A673 (cell line): ENCODE data around the gene SLC43A3. TPM values are rescaled to one million over a fixed set of nuclear protein-coding genes. Genes with fewer than 3 reads are reported as not detected.

Experiments used
- BruUV-seq: library from RNA; stranded (reverse); fragments of 400-500 nt; replicated peaks from 2 replicates; lab custom pipeline; 2021; lab: Mats Ljungman, UMichigan
- CTCF ChIA-PET: fragments of 300-600 bp; sonication (Branson Sonifier 250); formaldehyde crosslinking; loops from one replicate; lab custom pipeline; 2022; ENCODE audit warnings: antibody characterized with exemption; lab: Charles Lee
- POLR2A ChIA-PET: fragments of 300-600 bp; sonication (Branson Sonifier 250); formaldehyde crosslinking; loops from one replicate; lab custom pipeline; 2022; ENCODE audit warnings: antibody characterized with exemption; ENCODE audit not compliant: low non-redundant PET; lab: Charles Lee
- DNase-seq: peaks from one replicate; pipeline ENCODE4 v3.0.0-alpha.2; 2015; ENCODE audit warnings: low spot score
- H3K27ac ChIP-seq: fragments of 200-600 bp; sonication (generic); 2 replicates; pipeline ENCODE4 v1.5.1; 2016; ENCODE audit warnings: mixed run types, low read depth, mild to moderate bottlenecking, mixed read lengths, antibody characterized with exemption, low read length; ENCODE audit not compliant: poor library complexity, severe bottlenecking
- H3K27me3 ChIP-seq: fragments of 200-600 bp; sonication (generic); replicated peaks from 2 replicates; pipeline ENCODE4 v1.6.1; 2017; ENCODE audit warnings: mixed run types, low read depth, mild to moderate bottlenecking, mixed read lengths, antibody characterized with exemption, low read length; ENCODE audit not compliant: insufficient read depth, poor library complexity
- H3K36me3 ChIP-seq: fragments of 200-600 bp; sonication (generic); 2 replicates; pipeline ENCODE4 v1.6.1; 2016; ENCODE audit warnings: mixed run types, mild to moderate bottlenecking, mixed read lengths, antibody characterized with exemption, low read length; ENCODE audit not compliant: insufficient read depth, poor library complexity, severe bottlenecking
- H3K4me1 ChIP-seq: fragments of 200-600 bp; sonication (generic); 2 replicates; pipeline ENCODE4 v1.6.1; 2017; ENCODE audit warnings: mixed run types, mild to moderate bottlenecking, mixed read lengths, antibody characterized with exemption, low read length; ENCODE audit not compliant: insufficient read depth, poor library complexity, severe bottlenecking
- H3K4me3 ChIP-seq: fragments of 200-600 bp; sonication (generic); 2 replicates; pipeline ENCODE4 v1.5.1; 2016; ENCODE audit warnings: low read depth, mixed run types, mild to moderate bottlenecking, mixed read lengths, low read length; ENCODE audit not compliant: poor library complexity, severe bottlenecking
- H3K9me3 ChIP-seq: fragments of 200-600 bp; sonication (generic); 2 replicates; pipeline ENCODE4 v1.6.1; 2016; ENCODE audit warnings: mixed run types, low read depth, mild to moderate bottlenecking, mixed read lengths, antibody characterized with exemption, low read length; ENCODE audit not compliant: poor library complexity, severe bottlenecking
- CTCF ChIP-seq: fragments of 300-800, 200-600 bp; sonication (generic); conservative IDR thresholded peaks from 2 replicates; pipeline ENCODE4 v1.5.1; 2017; ENCODE audit warnings: low read depth, mild to moderate bottlenecking, antibody characterized with exemption, low read length, moderate library complexity, mixed read lengths
- EZH2 ChIP-seq: fragments of 200-600 bp; sonication (generic); IDR thresholded peaks from 2 replicates; pipeline ENCODE4 v1.6.1; 2017; ENCODE audit warnings: borderline replicate concordance, low read depth, mild to moderate bottlenecking, mixed read lengths, antibody characterized with exemption, low read length; ENCODE audit not compliant: poor library complexity, severe bottlenecking
- intact Hi-C: fragments of 100-400 bp; cut with micrococcal nuclease; formaldehyde crosslinking; loops from one replicate; pipeline ENCODE4 v1.10.0; 2022; ENCODE audit not compliant: unreplicated experiment
- total RNA-seq: library from RNA; stranded (reverse); gene quantifications from 2 replicates; pipeline ENCODE4 v1.2.3, GENCODE V29; 2021

The SLC43A3 gene
- total RNA-seq, 1 experiment from 2014 or later, result 142 TPM

- no TSS peak for BruUV-seq
- Histone ChIP-seq H3K27me3 (no peaks in the 10 kb centered on the region), H3K27ac (no peak overlapping the region), H3K9me3 (no peaks in the 10 kb centered on the region), H3K4me1 (no peaks in the 10 kb centered on the region), H3K4me3 (no peak overlapping the region), H3K36me3 (peaks cover 33% of the 10 kb centered on the region)
- DNase-seq, result no peak
- intact Hi-C loops, result no loop called here
- TF ChIP-seq CTCF (no peak), EZH2 (no peak)
- ChIA-PET CTCF (no interaction called here), POLR2A (no interaction called here)
These were observed 18.9 kb downstream of the SLC43A3 start for GRCh38 chr11:57407941-57408475.

- BruUV-seq, result TSS peak; percentile 89
- TF ChIP-seq EZH2 (no peak), CTCF (no peak)
- H3K4me1 ChIP-seq, result no peaks in the 10 kb centered on the region
- H3K36me3 ChIP-seq, result peaks cover 29% of the 10 kb centered on the region
- no peak overlapping the region for H3K4me3 ChIP-seq
- intact Hi-C loops, result no loop called here
- ChIA-PET CTCF (no interaction called here), POLR2A (interaction anchor here (0.6 kb wide), 1 partner anchor 194 kb away, joined by 3 read pairs; no protein-coding TSS in a partner anchor)
- no peaks in the 10 kb centered on the region for H3K27me3 ChIP-seq
- H3K9me3 ChIP-seq, result no peaks in the 10 kb centered on the region
- no peak overlapping the region for H3K27ac ChIP-seq
- no peak for DNase-seq
These were observed 19.7 kb downstream of the SLC43A3 start for GRCh38 chr11:57407010-57407920.

GRCh38 chr11:57406337-57406904 is 20.5 kb downstream of the SLC43A3 start:
- ChIA-PET CTCF (no interaction called here), POLR2A (interaction anchor here (0.6 kb wide), 1 partner anchor 193 kb away, joined by 3 read pairs; no protein-coding TSS in a partner anchor)
- no peak overlapping the region for H3K27ac ChIP-seq
- no peaks in the 10 kb centered on the region for H3K4me1 ChIP-seq
- peaks cover 24% of the 10 kb centered on the region for H3K36me3 ChIP-seq
- no peak for DNase-seq
- TF ChIP-seq EZH2 (no peak), CTCF (no peak)
- no peaks in the 10 kb centered on the region for H3K27me3 ChIP-seq
- H3K9me3 ChIP-seq, result no peaks in the 10 kb centered on the region
- intact Hi-C loops, result no loop called here
- no peak overlapping the region for H3K4me3 ChIP-seq
- BruUV-seq, result no TSS peak
